HG02973 (cell line): ENCODE results near the gene SAA2.
"Not testable (repeated sequence)": the region's sequence is repeated elsewhere in the genome, so short reads cannot be mapped to it uniquely, and the experiment has no call there.

ENCODE experiments used
- ATAC-seq: cut with Tn5 transposase; IDR thresholded peaks from one replicate; pipeline ENCODE4 v1.9.1; 2021; ENCODE audit warnings: moderate library complexity; ENCODE audit not compliant: unreplicated experiment

The SAA2 gene

DNA sequence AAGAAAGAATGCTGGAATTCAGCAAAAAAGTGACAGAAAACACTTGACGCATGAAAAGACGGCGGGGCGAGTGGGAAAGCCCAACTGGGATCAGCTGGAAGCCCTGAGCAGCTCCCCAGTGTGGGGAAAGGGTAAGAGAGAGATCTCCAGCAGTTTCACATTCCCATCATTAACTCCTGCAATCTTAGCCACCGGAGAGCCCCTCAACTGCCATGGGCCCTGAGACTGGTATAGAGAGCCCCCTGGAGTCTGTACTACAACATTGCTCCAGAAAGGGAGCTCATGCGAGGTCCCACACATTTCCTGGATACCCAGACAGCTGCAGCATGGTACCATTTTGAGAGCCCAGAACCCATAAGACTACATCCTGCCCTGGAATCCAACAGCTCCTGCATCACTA is 44.7 kb downstream of the SAA2 start:
- no peak for ATAC-seq

DNA sequence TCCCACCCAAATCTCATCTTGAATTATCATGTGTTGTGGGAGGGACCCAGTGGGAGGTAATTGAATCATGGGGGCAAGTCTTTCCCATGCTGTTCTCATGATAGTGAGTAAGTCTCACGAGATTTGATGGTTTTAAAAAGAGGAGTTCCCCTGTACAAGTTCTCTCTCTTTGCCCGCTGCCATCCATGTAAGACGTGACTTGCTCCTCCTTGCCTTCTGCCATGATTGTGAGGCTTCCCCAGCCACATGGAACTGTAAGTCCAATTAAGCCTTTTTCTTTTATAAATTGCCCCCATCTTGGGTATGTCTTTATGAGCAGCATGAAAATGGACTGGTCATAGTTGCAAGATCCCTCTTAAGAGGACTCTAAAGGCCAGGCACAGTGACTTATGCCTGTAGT is 50.7 kb downstream of the SAA2 start:
- ATAC-seq, result not testable (repeated sequence)

DNA sequence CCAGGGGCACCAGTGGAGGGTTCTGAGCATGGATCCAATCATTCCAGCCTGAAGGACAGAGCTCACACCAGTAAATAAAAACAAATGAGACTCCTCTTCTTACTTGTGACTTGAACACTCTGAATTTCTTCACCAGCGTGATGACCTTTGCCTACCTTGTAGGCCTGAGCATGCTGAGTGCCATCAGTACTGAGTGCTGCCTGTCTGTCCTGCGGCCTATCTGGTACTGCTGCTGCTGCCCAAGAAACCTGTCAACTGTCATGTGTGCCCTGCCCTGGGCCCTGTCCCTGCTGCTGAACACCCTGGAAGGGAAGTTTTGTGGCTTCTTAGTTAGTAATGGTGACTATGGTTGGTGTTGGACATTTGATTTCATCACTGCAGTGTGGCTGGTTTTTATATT is 51.9 kb downstream of the SAA2 start:
- no peak for ATAC-seq
